Dendritic cell treated with granulocyte-macrophage colony-stimulating factor and Interleukin-4, amounts not matched to agents 40 ng/mL and 50 ng/mL, for 4 days (primary cell): Measurements from ENCODE around the gene NCDN.

Source experiments
- H3K27ac Mint-ChIP-seq: one replicate; pipeline ENCODE4 v1.8.0; 2022; ENCODE audit warnings: mild to moderate bottlenecking, mixed read lengths
- H3K27me3 Mint-ChIP-seq: one replicate; pipeline ENCODE4 v1.8.0; 2022; ENCODE audit warnings: mild to moderate bottlenecking, mixed read lengths
- H3K36me3 Mint-ChIP-seq: one replicate; pipeline ENCODE4 v1.8.0; 2022; ENCODE audit warnings: low read depth, mixed read lengths
- H3K4me1 Mint-ChIP-seq: one replicate; pipeline ENCODE4 v1.8.0; 2022; ENCODE audit warnings: low read depth, mixed read lengths
- H3K4me3 Mint-ChIP-seq: one replicate; pipeline ENCODE4 v1.8.0; 2022; ENCODE audit warnings: mild to moderate bottlenecking, moderate library complexity, mixed read lengths
- H3K9me3 Mint-ChIP-seq: one replicate; pipeline ENCODE4 v1.8.0; 2022; ENCODE audit warnings: mixed read lengths
- intact Hi-C: fragments of 100-400 bp; cut with micrococcal nuclease; formaldehyde crosslinking; loops from one replicate; pipeline ENCODE4 v1.15.0; 2022

The NCDN gene

DNA sequence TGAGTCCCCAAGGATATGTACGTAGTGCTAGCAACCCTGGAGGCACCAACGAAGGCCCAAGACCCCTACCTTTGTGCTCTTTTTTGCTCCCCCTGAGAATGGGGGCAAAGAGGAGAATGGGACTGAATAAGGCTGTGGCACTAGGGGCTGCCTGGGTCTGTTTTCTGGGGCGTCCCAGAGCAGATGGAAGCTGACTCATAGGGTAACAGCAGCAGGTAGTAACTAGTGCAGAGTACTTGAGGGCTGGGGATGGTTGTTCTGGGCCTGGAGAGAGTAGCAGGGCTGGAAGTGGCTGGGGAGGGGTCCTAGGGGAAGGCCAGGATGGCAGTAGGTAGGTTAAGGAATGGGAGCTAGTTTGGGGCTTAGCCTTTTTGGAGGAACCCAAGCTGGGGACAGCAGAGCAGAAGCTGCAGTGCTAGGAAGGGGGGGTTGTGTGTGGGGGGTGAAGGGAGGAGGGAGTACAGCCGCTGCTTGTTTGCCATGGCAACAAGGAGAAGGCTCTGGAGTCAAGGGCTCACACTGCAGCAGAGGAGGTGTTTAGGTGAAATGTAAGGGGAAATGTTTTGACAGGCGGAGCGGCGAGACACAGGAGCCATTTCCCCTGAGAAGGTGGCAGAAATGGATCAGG lies 1.8 kb downstream of the NCDN start:
- no peak overlapping the region for H3K4me3 Mint-ChIP-seq
- H3K9me3 Mint-ChIP-seq: no peaks in the 10 kb centered on the region
- H3K4me1 Mint-ChIP-seq: peaks cover 61% of the 10 kb centered on the region
- H3K27me3 Mint-ChIP-seq: no peaks in the 10 kb centered on the region
- peaks cover 50% of the 10 kb centered on the region for H3K36me3 Mint-ChIP-seq
- intact Hi-C loops: no loop called here
- H3K27ac Mint-ChIP-seq: peak overlapping the region; percentile 25

DNA sequence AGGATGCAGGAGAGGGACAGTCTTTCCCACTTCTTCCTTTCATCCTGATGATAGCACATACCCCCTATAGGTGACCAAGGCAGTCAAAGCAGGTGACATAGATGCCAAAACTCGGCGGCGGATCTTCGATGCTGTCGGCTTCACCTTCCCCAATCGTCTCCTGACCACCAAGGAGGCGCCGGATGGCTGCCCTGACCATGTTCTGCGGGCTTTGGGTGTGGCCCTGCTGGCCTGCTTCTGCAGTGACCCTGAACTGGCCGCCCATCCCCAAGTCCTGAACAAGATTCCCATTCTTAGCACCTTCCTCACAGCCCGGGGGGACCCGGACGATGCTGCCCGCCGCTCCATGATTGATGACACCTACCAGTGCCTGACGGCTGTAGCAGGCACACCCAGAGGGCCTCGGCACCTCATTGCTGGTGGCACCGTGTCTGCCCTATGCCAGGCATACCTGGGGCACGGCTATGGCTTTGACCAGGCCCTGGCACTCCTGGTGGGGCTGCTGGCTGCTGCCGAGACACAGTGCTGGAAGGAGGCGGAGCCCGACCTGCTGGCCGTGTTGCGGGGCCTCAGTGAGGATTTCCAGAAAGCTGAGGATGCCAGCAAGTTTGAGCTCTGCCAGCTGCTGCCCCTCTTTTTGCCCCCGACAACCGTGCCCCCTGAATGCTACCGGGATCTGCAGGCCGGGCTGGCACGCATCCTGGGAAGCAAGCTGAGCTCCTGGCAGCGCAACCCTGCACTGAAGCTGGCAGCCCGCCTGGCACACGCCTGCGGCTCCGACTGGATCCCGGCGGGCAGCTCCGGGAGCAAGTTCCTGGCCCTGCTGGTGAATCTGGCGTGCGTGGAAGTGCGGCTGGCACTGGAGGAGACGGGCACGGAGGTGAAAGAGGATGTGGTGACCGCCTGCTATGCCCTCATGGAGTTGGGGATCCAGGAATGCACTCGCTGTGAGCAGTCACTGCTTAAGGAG lies 2.9 kb downstream of the NCDN start:
- Mint-ChIP-seq H3K4me3 (no peak overlapping the region), H3K4me1 (peaks cover 56% of the 10 kb centered on the region), H3K27ac (no peak overlapping the region), H3K9me3 (no peaks in the 10 kb centered on the region), H3K36me3 (peaks cover 51% of the 10 kb centered on the region), H3K27me3 (no peaks in the 10 kb centered on the region)
- intact Hi-C loops: no loop called here

DNA sequence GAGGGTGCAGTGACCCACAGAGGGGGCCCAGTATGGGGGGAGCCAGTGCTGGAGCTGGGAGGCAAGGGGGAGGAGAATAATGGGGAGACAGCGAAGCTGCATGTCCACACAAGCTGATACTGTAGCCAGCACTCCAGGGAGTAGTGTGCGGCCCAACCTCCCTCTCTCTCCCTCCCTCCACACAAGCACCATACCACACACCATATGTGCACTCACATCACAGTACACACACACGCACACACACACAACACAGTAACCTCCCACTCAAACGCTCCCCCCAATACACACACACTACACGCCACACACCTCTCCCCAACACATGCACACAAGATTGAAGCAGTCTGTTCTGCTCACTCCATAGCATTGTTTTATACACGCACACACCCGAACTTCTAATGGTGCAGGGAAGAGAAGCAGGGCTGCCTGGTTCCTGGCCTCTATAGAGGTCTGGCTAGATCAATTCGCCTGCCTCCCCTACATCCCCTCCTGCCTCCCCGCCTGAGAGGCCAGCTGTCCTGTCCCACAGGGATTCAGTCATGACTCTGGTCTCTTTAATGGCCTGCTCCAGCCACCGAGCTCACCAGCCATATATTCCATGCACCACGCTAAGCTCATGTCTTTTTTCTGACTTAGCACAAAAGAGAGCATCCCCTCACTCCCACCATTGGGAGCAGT lies 3.8 kb downstream of the NCDN start:
- Mint-ChIP-seq H3K36me3 (peaks cover 52% of the 10 kb centered on the region), H3K4me3 (no peak overlapping the region), H3K27ac (no peak overlapping the region), H3K4me1 (peaks cover 47% of the 10 kb centered on the region), H3K27me3 (no peaks in the 10 kb centered on the region), H3K9me3 (no peaks in the 10 kb centered on the region)
- intact Hi-C loops: no loop called here

DNA sequence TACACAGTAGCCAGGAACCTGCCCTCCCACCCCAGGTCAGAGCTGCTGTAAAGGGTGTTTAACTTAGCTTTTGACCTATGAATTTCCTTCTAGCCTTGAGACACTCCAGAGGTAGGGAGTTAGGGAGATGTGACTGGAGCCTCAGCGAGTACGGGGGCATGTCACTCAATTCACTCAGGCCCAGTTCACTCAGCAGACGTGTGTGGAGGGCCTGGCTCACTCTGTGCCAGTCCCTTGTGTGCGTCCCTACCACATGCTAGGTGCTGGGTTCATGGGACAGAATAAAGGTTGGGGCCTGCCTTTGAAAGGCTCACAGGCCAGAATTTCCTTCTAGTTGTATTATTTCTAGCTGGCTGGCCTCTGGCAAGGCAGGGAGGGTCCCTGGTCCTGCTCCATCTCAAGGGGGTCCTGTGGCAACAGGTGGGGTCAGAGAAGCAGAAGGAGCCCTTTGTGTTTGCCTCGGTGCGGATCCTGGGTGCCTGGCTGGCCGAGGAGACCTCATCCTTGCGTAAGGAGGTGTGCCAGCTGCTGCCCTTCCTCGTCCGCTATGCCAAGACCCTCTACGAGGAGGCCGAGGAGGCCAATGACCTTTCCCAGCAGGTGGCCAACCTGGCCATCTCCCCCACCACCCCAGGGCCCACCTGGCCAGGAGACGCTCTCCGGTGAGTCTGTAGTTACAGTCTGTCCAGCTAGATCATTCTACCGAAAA lies 4.5 kb downstream of the NCDN start:
- Mint-ChIP-seq H3K36me3 (peaks cover 56% of the 10 kb centered on the region), H3K4me1 (peaks cover 43% of the 10 kb centered on the region)
- intact Hi-C loops: no loop called here

DNA sequence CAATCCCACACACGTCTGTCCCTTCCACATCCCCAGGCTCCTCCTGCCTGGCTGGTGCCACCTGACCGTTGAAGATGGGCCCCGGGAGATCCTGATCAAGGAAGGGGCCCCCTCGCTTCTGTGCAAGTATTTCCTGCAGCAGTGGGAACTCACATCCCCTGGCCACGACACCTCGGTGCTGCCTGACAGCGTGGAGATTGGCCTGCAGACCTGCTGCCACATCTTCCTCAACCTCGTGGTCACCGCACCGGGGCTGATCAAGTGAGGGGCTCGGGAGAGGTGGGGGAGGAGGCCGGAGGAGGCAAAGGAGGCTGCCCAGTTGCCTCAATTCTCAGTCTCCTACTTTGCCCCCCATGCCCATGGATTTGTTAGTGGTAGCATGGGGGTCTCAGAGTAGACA lies 5.6 kb downstream of the NCDN start:
- H3K9me3 Mint-ChIP-seq: no peaks in the 10 kb centered on the region
- H3K27me3 Mint-ChIP-seq: no peaks in the 10 kb centered on the region
- intact Hi-C loops: no loop called here
- no peak overlapping the region for H3K27ac Mint-ChIP-seq
- peaks cover 47% of the 10 kb centered on the region for H3K36me3 Mint-ChIP-seq
- peaks cover 39% of the 10 kb centered on the region for H3K4me1 Mint-ChIP-seq
- no peak overlapping the region for H3K4me3 Mint-ChIP-seq

More for the DNA sequence above, 4.5 kb downstream of the NCDN start:
- no peaks in the 10 kb centered on the region for H3K9me3 Mint-ChIP-seq
- no peaks in the 10 kb centered on the region for H3K27me3 Mint-ChIP-seq
- H3K27ac Mint-ChIP-seq: no peak overlapping the region
- H3K4me3 Mint-ChIP-seq: no peak overlapping the region

DNA sequence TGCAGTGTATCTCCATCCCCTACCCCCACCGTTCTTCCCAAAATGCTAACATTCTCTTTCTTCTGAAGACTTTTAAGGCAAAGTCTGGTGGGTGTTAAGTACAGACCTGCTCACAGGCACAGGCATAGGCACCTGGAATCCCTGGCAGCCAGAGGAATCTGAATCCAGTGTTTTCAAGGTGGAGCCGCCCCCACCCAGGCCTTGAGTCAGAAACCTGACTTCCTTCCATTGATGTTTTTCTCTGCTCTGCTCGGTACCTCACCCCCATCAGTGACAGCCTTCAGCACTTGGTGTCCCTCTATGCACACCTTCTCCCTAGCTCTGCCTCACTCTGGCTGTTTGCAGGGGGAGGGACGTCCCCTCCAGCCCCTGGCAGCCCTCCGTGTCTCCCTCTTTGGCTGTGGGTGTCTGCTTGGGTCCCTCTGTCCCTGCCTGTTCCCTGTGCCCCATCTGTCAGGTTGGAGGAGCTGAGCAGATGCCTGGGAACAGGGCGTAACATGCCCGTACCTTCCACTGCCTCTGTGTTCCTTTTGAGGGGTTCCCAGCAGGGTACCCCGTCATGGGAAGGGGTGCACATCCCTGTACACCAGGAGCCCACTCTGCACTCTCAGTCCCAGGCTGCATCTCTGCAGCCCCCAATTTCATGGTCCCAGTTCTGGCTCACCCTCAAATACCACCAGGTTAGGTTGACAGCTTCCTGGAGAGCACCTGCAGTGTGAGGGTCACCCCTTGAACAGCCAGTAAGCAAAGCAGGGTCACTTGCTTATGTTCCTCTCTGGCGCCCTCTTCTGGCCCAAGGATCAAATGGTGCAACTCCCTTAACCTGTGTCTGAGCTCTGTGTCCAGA lies 6.7 kb downstream of the NCDN start:
- H3K9me3 Mint-ChIP-seq: no peaks in the 10 kb centered on the region
- H3K4me3 Mint-ChIP-seq: no peak overlapping the region
- peaks cover 40% of the 10 kb centered on the region for H3K4me1 Mint-ChIP-seq
- no peak overlapping the region for H3K27ac Mint-ChIP-seq
- intact Hi-C loops: loop anchor here (2.0 kb wide), 1 partner anchor 113 kb away; no protein-coding TSS in a partner anchor
- no peaks in the 10 kb centered on the region for H3K27me3 Mint-ChIP-seq
- H3K36me3 Mint-ChIP-seq: peaks cover 46% of the 10 kb centered on the region

DNA sequence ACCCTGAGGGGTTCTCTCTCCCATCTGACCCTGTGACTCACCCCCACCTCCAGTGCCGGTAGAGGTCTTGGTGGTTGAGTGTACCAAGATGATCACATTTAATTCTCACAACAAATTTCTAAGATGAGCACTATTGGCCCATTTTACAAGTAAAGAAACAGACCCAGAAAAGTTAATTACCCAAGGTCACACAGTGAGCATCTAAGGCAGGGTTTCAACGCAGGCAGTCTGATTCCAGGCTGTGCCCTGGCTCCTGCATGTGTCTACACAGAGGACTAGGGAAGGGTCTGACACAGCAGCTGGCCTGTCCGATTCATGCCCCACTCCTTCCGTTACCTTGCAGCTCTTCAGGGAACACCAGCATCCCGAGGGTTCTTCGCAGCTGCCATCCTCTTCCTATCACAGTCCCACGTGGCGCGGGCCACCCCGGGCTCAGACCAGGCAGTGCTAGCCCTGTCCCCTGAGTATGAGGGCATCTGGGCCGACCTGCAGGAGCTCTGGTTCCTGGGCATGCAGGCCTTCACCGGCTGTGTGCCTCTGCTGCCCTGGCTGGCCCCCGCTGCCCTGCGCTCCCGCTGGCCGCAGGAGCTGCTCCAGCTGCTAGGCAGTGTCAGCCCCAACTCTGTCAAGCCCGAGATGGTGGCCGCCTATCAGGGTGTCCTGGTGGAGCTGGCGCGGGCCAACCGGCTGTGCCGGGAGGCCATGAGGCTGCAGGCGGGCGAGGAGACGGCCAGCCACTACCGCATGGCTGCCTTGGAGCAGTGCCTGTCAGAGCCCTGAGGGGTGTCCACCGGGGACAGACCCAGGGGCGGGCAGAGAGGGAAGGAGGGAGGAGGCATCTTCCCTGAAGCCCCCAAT lies 7.5 kb downstream of the NCDN start:
- Mint-ChIP-seq H3K36me3 (peaks cover 46% of the 10 kb centered on the region), H3K4me3 (no peak overlapping the region), H3K9me3 (no peaks in the 10 kb centered on the region), H3K4me1 (peaks cover 35% of the 10 kb centered on the region), H3K27me3 (no peaks in the 10 kb centered on the region), H3K27ac (no peak overlapping the region)
- intact Hi-C loops: loop anchor here (2.0 kb wide), 1 partner anchor 114 kb away; no protein-coding TSS in a partner anchor

DNA sequence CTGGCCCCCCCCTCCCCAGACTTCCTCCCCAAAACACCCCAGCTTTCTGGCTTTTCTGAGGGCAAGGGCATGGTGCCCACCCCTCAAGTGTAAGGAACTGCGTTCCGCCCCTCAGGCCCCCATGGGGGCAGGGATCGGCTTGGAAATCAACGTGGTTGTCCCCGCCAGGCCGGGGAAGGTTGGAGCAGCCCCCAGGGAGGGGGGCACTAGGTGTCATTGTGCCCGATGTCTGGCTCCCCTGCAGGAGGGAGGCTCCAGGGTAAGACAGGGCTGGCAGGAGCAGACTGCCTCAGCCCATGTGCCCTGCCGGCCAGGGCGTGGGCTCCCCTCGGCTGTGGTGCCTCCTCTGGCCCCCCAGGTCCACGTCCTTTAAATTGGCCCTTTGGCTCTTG lies 8.1 kb downstream of the NCDN start:
- H3K36me3 Mint-ChIP-seq: peaks cover 42% of the 10 kb centered on the region
- no peaks in the 10 kb centered on the region for H3K27me3 Mint-ChIP-seq
- intact Hi-C loops: loop anchor here (2.0 kb wide), 1 partner anchor 115 kb away; no protein-coding TSS in a partner anchor
- no peak overlapping the region for H3K27ac Mint-ChIP-seq
- H3K9me3 Mint-ChIP-seq: no peaks in the 10 kb centered on the region
- no peak overlapping the region for H3K4me3 Mint-ChIP-seq
- H3K4me1 Mint-ChIP-seq: peaks cover 29% of the 10 kb centered on the region

DNA sequence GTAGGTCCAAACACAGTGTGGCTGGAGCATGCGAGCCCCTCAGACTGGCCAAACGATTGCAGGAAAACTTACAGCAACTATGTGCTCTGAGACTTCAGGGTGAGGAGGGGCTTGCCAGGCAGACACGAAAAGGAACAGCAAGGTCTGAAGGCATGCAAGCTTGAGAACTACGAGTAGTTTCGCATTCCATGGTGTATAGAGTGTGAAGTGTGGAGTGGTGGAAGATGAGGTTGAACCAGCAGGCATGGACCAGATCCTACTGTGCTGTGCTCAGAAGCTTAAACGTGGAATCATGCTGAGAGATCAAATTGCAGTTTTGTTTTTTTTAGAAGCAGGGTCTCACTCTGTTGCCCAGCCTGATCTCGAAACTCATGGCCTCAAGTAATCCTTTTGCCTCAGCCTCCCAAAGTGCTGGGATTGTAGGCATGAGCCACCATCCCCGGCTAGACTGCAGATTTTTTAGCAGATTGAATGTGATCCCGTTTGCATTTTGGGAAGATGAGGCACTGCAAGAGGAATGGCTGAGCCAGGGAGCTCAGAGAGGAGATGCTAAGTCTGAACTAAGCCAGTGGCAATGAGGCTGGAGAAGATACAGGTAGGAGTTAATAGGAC lies 10.5 kb downstream of the NCDN start:
- peaks cover 20% of the 10 kb centered on the region for H3K36me3 Mint-ChIP-seq
- H3K27me3 Mint-ChIP-seq: peaks cover 20% of the 10 kb centered on the region
- H3K9me3 Mint-ChIP-seq: no peaks in the 10 kb centered on the region
- H3K27ac Mint-ChIP-seq: no peak overlapping the region
- intact Hi-C loops: loop anchor here (2.0 kb wide), 1 partner anchor 205 kb away; no protein-coding TSS in a partner anchor
- H3K4me3 Mint-ChIP-seq: no peak overlapping the region
- H3K4me1 Mint-ChIP-seq: peaks cover 18% of the 10 kb centered on the region

DNA sequence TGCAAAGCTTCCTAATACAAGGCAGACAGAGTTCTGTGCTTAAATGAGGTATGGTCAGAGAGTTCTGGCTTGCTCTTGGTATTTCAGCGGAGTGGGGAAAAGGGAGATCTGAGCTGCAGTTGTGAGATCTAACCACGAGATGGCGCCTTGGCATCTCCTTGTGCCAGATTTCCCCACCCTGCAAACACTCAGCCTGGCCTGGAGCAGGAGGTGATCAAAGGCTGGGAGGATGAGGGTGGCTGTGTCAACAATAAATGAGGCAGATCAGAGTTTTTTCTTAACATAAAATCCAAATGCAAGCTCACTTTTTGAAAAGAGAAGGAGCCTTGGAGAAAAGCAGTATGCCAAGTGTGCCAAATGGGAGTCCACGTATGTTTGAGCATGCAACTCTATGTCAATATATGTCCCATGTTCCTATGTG lies 11.4 kb downstream of the NCDN start:
- no peak overlapping the region for H3K27ac Mint-ChIP-seq

DNA sequence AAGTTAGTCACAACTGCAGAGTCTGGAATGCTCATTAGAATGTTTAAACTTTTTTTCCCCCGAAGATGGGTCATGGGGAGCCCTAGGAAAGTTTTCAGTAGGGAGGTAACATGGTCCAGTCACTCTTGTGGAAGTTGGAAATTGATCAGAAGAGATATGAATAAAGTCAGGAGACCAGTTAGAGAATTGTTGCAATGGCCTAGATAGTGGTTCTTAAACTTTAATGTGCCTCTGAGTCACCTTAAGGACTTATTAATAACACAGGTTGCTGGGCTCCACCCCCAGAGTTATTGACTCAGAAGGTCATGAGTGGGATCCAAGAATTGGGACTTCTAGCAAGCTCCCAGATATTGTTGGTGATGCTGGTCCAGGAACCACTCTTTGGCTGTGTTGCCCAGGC lies 12.3 kb downstream of the NCDN start:
- no peak overlapping the region for H3K4me3 Mint-ChIP-seq
- peaks cover 33% of the 10 kb centered on the region for H3K27me3 Mint-ChIP-seq
- H3K4me1 Mint-ChIP-seq: peaks cover 17% of the 10 kb centered on the region
- no peaks in the 10 kb centered on the region for H3K9me3 Mint-ChIP-seq
- peaks cover 10% of the 10 kb centered on the region for H3K36me3 Mint-ChIP-seq
- no peak overlapping the region for H3K27ac Mint-ChIP-seq
- intact Hi-C loops: loop anchor here (1.0 to 2.0 kb wide), 2 partner anchors 157 to 203 kb away; no protein-coding TSS in a partner anchor

More for the DNA sequence above, 11.4 kb downstream of the NCDN start:
- Mint-ChIP-seq H3K4me3 (no peak overlapping the region), H3K27me3 (peaks cover 29% of the 10 kb centered on the region), H3K36me3 (peaks cover 16% of the 10 kb centered on the region), H3K4me1 (peaks cover 18% of the 10 kb centered on the region), H3K9me3 (no peaks in the 10 kb centered on the region)
- intact Hi-C loops: loop anchor here (1.0 to 2.0 kb wide), 2 partner anchors 158 to 204 kb away; no protein-coding TSS in a partner anchor
